ENCODE data around the gene BDNF.

BDNF gene

DNA sequence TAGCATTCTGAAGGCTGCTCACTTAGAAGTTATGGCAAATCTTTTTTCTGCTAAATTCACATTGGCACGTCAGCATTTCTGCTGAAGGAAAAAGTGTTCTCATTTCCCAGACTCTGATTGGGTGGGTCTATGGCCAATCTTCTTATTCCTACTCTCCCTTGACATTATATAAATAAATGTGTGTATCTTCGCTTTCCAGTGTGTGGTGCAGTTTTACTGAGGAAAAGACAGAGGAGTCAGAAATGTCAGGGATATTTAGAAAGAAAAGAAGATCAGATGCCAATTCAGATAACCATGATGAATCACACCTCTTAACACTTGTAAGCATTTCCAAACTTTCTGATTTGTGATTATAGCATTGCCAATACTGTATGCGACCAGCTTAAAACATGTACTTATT is 3.2 kb upstream of the BDNF start:
- Histone ChIP-seq H3K4me1 (ENCODE audit: control insufficient read depth, insufficient read depth, low read length) (peaks cover 11% of the 10 kb centered on the region), H3K4me2 (ENCODE audit: low read length) (no peak overlapping the region), H3K4me3 (ENCODE audit: low read length) (no peak overlapping the region), H3K27me3 (ENCODE audit: control insufficient read depth, insufficient read depth, low read length) (peaks cover 5% of the 10 kb centered on the region), H3K36me3 (ENCODE audit: insufficient read depth, low read length) (no peaks in the 10 kb centered on the region), H3K9ac (ENCODE audit: low read depth, low read length) (no peak overlapping the region), H3K9me3 (replicated peaks; ENCODE audit: low read length) (no peaks in the 10 kb centered on the region)

DNA sequence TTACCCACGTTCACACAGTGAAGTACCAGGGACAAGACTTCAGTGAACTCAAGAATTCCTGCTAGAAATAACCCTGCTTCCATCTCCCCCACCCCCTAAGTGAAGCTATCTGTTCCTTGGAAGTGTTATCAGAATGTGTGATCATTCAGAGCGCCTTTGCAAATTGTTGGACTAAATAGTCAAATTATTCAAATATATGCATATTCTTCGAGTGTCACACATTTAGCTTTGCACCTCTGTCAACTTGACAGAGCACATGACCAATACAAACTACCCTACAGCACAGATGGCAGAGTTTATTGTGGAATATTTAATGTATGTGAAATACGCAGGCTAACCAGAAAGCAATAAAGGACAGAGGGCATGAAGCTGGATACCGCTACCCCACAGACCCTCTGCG is 2.6 kb upstream of the BDNF start:
- Histone ChIP-seq H3K9ac (ENCODE audit: low read depth, low read length) (no peak overlapping the region), H3K4me2 (ENCODE audit: low read length) (no peak overlapping the region), H3K27me3 (ENCODE audit: control insufficient read depth, insufficient read depth, low read length) (peaks cover 5% of the 10 kb centered on the region), H3K4me1 (ENCODE audit: control insufficient read depth, insufficient read depth, low read length) (peaks cover 15% of the 10 kb centered on the region), H3K9me3 (replicated peaks; ENCODE audit: low read length) (no peaks in the 10 kb centered on the region), H3K36me3 (ENCODE audit: insufficient read depth, low read length) (no peaks in the 10 kb centered on the region), H3K4me3 (ENCODE audit: low read length) (no peak overlapping the region)

DNA sequence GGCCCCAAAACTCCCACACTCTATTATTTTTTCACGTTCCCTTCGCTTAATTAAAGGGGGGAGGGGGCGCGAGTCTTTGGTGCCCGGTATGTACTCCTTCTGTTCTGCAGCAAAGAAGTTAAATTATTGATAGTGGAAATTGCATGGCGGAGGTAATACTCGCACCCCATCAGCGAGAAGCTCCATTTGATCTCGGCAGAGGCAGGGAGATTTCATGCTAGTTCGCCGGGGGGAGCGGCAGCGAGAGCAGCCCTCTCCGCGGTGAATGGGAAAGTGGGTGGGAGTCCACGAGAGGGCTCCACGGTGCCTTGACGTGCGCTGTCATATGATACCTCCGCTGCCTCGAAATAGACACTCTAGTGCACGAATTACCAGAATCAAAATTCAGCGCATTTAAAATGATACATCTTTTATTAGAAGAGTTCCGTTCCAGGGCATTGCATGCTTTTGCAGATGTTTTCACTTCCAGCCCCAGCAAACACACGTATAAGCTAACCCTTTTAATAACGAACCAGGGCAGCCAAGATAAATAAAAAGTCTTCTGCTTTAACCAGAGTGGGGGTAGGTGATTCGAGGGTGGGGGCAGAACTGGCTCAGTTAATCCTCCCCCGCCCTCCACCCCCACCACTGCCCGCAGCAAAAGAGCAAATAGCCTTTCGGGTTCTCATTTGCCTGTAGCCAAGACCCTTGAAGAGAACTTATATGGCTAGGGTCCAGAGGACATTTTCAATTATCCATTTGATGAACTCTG is 1.3 kb upstream of the BDNF start:
- H3K9ac ChIP-seq (ENCODE audit: low read depth, low read length), result peak overlapping the region; percentile 74
- H3K4me3 ChIP-seq (ENCODE audit: low read length), result peak overlapping the region; percentile 91
- H3K36me3 ChIP-seq (ENCODE audit: insufficient read depth, low read length), result no peaks in the 10 kb centered on the region
- no peaks in the 10 kb centered on the region for H3K9me3 ChIP-seq (replicated peaks; ENCODE audit: low read length)
- peaks cover 5% of the 10 kb centered on the region for H3K27me3 ChIP-seq (ENCODE audit: control insufficient read depth, insufficient read depth, low read length)
- peaks cover 24% of the 10 kb centered on the region for H3K4me1 ChIP-seq (ENCODE audit: control insufficient read depth, insufficient read depth, low read length)
- H3K4me2 ChIP-seq (ENCODE audit: low read length), result peak overlapping the region; percentile 84

DNA sequence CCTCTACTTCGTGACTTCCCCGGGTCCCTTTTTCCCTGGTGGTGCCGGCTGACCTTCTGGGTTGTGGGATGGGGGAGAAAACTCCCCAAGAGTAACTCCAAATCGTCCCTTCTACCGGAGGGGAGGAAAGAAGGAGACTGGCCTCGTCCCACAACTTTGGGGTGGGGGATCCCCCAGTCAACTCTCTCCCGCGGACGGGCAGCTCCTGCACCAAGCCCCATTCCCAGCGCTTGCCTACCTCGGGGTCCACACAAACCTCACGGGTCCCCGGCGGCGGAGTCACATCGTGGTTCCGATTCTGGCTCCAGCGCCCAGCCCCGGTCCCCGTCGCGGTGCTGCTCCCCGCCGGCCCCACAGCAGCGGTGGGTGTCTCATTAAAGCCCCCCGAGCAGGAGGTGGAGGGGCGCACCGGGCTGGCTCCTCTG is 317 bp downstream of the BDNF start:
- peak overlapping the region; percentile 94 for H3K4me2 ChIP-seq (ENCODE audit: low read length)
- H3K9me3 ChIP-seq (replicated peaks; ENCODE audit: low read length), result no peaks in the 10 kb centered on the region
- peak overlapping the region; percentile 91 for H3K4me3 ChIP-seq (ENCODE audit: low read length)
- H3K27me3 ChIP-seq (ENCODE audit: control insufficient read depth, insufficient read depth, low read length), result peaks cover 5% of the 10 kb centered on the region
- peak overlapping the region; percentile 94 for H3K9ac ChIP-seq (ENCODE audit: low read depth, low read length)
- H3K4me1 ChIP-seq (ENCODE audit: control insufficient read depth, insufficient read depth, low read length), result peaks cover 37% of the 10 kb centered on the region
- no peaks in the 10 kb centered on the region for H3K36me3 ChIP-seq (ENCODE audit: insufficient read depth, low read length)

DNA sequence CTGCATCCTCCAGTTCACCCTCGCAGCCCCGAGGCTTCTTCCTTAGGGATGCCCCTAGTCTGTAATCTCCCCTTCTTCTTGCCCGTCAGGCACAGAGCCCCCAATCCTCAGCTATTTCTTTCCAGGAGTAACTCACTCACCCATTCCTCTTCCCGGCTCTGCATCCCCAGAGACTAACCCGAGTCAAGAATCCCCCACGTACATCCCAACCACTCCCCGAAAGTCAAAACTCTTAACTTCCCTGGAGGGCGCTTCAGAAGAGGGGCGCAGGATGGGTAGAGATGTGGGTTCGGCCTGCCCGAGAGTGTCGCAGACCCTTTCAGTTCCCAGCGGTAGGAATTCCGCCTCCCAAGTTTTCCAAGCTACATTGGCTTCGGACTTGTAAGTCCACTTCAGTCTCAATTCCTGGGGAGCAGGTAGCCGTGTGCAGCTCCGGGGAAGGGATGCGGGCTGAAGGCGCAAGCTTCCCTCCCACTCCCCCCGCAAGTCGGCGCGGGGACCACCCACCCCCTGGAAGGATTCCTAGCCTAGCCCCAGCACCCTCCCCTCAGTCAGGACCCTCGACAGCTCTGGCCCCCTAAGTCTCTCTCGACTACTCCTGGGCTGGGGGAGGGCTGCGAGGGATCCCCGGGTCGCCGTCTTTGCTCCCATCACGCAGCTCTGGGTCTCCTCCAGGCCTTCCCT is 871 bp downstream of the BDNF start:
- H3K4me2 ChIP-seq (ENCODE audit: low read length), result peak overlapping the region; percentile 94
- H3K9me3 ChIP-seq (replicated peaks; ENCODE audit: low read length), result no peaks in the 10 kb centered on the region
- peaks cover 5% of the 10 kb centered on the region for H3K27me3 ChIP-seq (ENCODE audit: control insufficient read depth, insufficient read depth, low read length)
- peaks cover 37% of the 10 kb centered on the region for H3K4me1 ChIP-seq (ENCODE audit: control insufficient read depth, insufficient read depth, low read length)
- peak overlapping the region; percentile 94 for H3K9ac ChIP-seq (ENCODE audit: low read depth, low read length)
- H3K36me3 ChIP-seq (ENCODE audit: insufficient read depth, low read length), result no peaks in the 10 kb centered on the region
- H3K4me3 ChIP-seq (ENCODE audit: low read length), result peak overlapping the region; percentile 91

DNA sequence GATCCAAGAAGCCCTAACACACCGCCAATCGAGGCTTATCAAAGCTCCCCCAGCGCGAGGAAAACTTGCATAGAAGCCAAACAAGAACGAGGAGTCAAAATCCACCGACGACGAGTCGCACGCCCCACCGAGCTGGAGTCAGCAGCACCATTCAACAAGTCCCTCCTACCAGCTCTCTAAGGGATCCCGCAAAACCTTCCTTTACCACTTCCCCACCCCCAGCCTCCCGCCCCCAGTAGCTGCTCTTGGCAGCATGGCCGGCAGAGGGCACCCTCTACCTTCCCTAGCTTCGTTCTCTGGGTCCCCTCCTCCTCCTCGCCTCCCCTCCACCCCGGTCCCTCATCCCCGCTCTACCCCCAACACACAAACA is 1.4 kb downstream of the BDNF start:
- Histone ChIP-seq H3K4me3 (ENCODE audit: low read length) (peak overlapping the region; percentile 91), H3K9ac (ENCODE audit: low read depth, low read length) (peak overlapping the region; percentile 94)

DNA sequence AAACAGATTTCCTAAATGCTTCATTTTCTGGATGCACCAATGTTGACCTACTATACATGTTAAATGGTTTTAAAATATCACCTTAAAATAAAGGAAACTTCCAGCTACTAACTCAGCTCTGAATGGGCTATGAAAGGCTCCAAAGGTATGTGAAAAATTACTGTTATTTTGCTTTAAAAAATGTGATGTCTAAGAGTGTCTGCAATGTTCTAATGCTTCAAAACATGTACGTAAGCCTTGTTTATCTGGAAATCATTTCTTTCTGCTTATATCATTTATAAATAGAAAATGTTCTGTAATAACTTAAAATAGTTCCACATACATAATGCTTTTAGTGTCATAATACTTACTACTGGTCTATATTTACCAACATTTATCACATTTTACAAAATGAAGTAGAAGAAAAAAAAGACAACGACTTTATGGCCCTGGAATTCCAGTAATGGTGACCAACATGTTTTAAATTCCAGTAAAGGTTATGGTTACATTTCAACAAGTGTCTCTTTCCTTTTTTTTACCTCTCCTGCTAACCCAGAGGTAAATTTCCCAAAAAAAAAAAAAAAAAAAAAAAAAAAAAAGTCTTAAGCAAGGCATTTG is 2.5 kb downstream of the BDNF start:
- peak overlapping the region; percentile 91 for H3K4me3 ChIP-seq (ENCODE audit: low read length)
- peaks cover 33% of the 10 kb centered on the region for H3K4me1 ChIP-seq (ENCODE audit: control insufficient read depth, insufficient read depth, low read length)
- no peaks in the 10 kb centered on the region for H3K36me3 ChIP-seq (ENCODE audit: insufficient read depth, low read length)
- H3K27me3 ChIP-seq (ENCODE audit: control insufficient read depth, insufficient read depth, low read length), result peaks cover 5% of the 10 kb centered on the region
- H3K9ac ChIP-seq (ENCODE audit: low read depth, low read length), result peak overlapping the region; percentile 84
- H3K9me3 ChIP-seq (replicated peaks; ENCODE audit: low read length), result no peaks in the 10 kb centered on the region
- H3K4me2 ChIP-seq (ENCODE audit: low read length), result peak overlapping the region; percentile 94

More for the DNA sequence above, 1.4 kb downstream of the BDNF start:
- peak overlapping the region; percentile 94 for H3K4me2 ChIP-seq (ENCODE audit: low read length)
- H3K36me3 ChIP-seq (ENCODE audit: insufficient read depth, low read length), result no peaks in the 10 kb centered on the region
- peaks cover 5% of the 10 kb centered on the region for H3K27me3 ChIP-seq (ENCODE audit: control insufficient read depth, insufficient read depth, low read length)
- peaks cover 37% of the 10 kb centered on the region for H3K4me1 ChIP-seq (ENCODE audit: control insufficient read depth, insufficient read depth, low read length)
- H3K9me3 ChIP-seq (replicated peaks; ENCODE audit: low read length), result no peaks in the 10 kb centered on the region

DNA sequence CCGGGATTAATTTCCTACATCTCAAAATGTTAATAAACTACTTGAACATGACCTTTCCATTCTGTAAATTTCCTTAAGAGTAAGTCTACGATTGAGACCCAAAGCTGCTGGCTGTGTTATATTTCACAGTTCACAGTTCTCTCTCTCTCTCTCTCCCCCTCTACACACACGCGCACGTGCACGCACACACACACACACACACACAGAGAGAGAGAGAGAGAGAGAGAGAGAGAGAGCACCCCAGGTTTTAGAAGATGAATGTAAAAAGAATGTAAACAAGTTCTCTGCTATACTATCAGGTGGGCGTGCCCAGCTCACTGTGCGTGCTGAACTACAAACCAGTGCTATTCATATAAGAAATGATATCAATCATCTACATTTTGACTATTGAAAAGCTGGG is 3.3 kb downstream of the BDNF start:
- Histone ChIP-seq H3K9me3 (replicated peaks; ENCODE audit: low read length) (no peaks in the 10 kb centered on the region), H3K4me2 (ENCODE audit: low read length) (peak overlapping the region; percentile 94), H3K9ac (ENCODE audit: low read depth, low read length) (peak overlapping the region; percentile 84), H3K4me3 (ENCODE audit: low read length) (peak overlapping the region; percentile 91), H3K27me3 (ENCODE audit: control insufficient read depth, insufficient read depth, low read length) (peaks cover under 1% of the 10 kb centered on the region), H3K36me3 (ENCODE audit: insufficient read depth, low read length) (no peaks in the 10 kb centered on the region), H3K4me1 (ENCODE audit: control insufficient read depth, insufficient read depth, low read length) (peaks cover 33% of the 10 kb centered on the region)

DNA sequence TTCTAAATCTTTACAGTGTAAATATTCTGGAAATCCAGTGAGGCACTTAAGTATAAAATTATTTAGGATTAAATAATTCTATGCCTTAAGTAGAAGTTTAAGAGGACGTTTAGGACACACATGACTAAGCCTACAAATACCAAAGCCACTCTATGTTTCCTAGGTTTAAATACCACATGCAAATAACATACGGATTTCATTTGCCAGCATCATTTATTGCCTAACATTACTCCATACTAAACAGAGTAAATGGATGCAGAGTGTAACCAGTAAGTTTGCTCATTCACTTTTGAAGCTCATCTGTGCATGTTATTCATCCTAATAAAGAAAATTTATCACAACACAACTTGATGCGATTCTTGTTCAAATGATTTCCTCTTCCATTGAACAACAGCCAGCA is 4.1 kb downstream of the BDNF start:
- peak overlapping the region; percentile 94 for H3K4me2 ChIP-seq (ENCODE audit: low read length)
- H3K36me3 ChIP-seq (ENCODE audit: insufficient read depth, low read length), result no peaks in the 10 kb centered on the region
- peak overlapping the region; percentile 84 for H3K9ac ChIP-seq (ENCODE audit: low read depth, low read length)
- no peaks in the 10 kb centered on the region for H3K9me3 ChIP-seq (replicated peaks; ENCODE audit: low read length)
- H3K27me3 ChIP-seq (ENCODE audit: control insufficient read depth, insufficient read depth, low read length), result no peaks in the 10 kb centered on the region
- no peak overlapping the region for H3K4me3 ChIP-seq (ENCODE audit: low read length)
- peaks cover 29% of the 10 kb centered on the region for H3K4me1 ChIP-seq (ENCODE audit: control insufficient read depth, insufficient read depth, low read length)

DNA sequence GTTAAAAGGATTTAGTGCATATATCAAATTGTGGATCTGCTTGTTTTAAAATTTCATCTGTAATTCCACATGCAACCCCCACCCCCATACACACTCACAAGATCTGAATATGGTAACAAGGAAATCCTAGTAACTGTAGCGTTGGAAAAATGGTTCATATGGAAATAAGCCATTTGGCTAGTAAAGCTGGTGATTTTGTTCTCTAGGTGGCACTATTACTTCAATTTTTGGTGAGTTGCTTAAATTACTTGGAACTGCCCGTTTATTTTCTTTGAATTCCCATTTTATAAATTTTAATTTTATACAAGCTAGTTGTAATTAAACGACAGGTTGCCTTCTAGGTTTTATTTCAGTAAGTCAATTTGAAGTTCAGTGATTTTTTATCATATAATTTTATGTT is 5.3 kb downstream of the BDNF start:
- H3K4me1 ChIP-seq (ENCODE audit: control insufficient read depth, insufficient read depth, low read length), result peaks cover 29% of the 10 kb centered on the region

DNA sequence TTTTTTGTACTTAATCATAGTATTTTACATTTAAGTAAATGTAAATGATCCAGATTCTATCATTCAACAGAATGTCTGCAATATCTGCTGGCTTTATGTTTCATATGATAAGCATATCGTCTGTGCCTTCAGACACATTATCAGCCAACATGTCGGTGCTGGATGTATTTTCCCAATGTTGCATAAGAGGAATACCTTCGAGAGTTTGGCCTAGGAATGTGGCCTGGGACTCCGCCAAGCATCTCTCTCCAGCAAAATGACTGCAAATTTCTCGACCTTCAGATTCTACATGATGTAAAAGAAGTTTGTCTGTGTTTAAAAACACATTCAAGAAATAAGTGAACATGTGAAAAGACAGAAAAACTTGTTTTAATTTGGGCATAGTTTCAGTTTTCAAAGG is 6.9 kb downstream of the BDNF start:
- Histone ChIP-seq H3K9ac (ENCODE audit: low read depth, low read length) (no peak overlapping the region), H3K4me2 (ENCODE audit: low read length) (no peak overlapping the region), H3K4me3 (ENCODE audit: low read length) (no peak overlapping the region), H3K9me3 (replicated peaks; ENCODE audit: low read length) (no peaks in the 10 kb centered on the region), H3K4me1 (ENCODE audit: control insufficient read depth, insufficient read depth, low read length) (peaks cover 26% of the 10 kb centered on the region), H3K27me3 (ENCODE audit: control insufficient read depth, insufficient read depth, low read length) (no peaks in the 10 kb centered on the region), H3K36me3 (ENCODE audit: insufficient read depth, low read length) (no peaks in the 10 kb centered on the region)

More for the DNA sequence above, 5.3 kb downstream of the BDNF start:
- H3K9me3 ChIP-seq (replicated peaks; ENCODE audit: low read length), result no peaks in the 10 kb centered on the region
- H3K4me3 ChIP-seq (ENCODE audit: low read length), result no peak overlapping the region
- no peaks in the 10 kb centered on the region for H3K36me3 ChIP-seq (ENCODE audit: insufficient read depth, low read length)
- H3K9ac ChIP-seq (ENCODE audit: low read depth, low read length), result no peak overlapping the region
- H3K27me3 ChIP-seq (ENCODE audit: control insufficient read depth, insufficient read depth, low read length), result no peaks in the 10 kb centered on the region
- H3K4me2 ChIP-seq (ENCODE audit: low read length), result peak overlapping the region; percentile 41
